ENCODE results near the gene RBBP8.

DNA sequence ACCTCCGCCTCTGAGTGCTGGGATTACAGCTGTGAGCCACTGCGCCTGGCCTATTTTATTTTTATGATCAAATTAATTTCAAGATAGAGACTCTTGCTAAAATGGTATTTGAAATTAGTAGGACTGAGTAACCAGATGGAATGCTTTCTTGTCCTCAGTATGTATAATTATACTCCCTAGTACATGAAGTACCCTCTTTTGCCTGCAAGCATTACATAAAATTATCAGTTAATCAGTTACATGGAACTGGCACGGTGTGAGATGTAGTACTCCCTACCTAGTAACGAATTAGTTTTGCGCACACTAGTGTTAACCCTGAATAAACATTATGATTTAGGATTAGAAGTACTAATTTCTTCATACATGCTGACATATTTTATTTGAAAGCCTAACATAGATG, 41.6 kb downstream of the RBBP8 start:
- TF ChIP-seq, protein P1, sequence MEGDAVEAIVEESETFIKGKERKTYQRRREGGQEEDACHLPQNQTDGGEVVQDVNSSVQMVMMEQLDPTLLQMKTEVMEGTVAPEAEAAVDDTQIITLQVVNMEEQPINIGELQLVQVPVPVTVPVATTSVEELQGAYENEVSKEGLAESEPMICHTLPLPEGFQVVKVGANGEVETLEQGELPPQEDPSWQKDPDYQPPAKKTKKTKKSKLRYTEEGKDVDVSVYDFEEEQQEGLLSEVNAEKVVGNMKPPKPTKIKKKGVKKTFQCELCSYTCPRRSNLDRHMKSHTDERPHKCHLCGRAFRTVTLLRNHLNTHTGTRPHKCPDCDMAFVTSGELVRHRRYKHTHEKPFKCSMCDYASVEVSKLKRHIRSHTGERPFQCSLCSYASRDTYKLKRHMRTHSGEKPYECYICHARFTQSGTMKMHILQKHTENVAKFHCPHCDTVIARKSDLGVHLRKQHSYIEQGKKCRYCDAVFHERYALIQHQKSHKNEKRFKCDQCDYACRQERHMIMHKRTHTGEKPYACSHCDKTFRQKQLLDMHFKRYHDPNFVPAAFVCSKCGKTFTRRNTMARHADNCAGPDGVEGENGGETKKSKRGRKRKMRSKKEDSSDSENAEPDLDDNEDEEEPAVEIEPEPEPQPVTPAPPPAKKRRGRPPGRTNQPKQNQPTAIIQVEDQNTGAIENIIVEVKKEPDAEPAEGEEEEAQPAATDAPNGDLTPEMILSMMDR (IDR thresholded peaks at IDR 0.05), result no peak
- TF ChIP-seq TEAD4 (CRISPR knock-in tag; IDR thresholded peaks at IDR 0.05), result no peak
- no peak for TF ChIP-seq SP1 (CRISPR knock-in tag; conservative IDR thresholded peaks at IDR 0.05)
- TF ChIP-seq ESRRA (CRISPR knock-in tag; IDR thresholded peaks at IDR 0.05; ENCODE audit: borderline replicate concordance), result no peak
- no peak for TF ChIP-seq NR2C2 (CRISPR knock-in tag; IDR thresholded peaks at IDR 0.05)
- no peak for TF ChIP-seq ELF4 (CRISPR knock-in tag; IDR thresholded peaks at IDR 0.05; ENCODE audit: low read depth)
- TF ChIP-seq, protein P2, sequence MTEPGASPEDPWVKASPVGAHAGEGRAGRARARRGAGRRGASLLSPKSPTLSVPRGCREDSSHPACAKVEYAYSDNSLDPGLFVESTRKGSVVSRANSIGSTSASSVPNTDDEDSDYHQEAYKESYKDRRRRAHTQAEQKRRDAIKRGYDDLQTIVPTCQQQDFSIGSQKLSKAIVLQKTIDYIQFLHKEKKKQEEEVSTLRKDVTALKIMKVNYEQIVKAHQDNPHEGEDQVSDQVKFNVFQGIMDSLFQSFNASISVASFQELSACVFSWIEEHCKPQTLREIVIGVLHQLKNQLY (CRISPR knock-in tag; IDR thresholded peaks at IDR 0.05), result no peak
- TF ChIP-seq, protein P3, sequence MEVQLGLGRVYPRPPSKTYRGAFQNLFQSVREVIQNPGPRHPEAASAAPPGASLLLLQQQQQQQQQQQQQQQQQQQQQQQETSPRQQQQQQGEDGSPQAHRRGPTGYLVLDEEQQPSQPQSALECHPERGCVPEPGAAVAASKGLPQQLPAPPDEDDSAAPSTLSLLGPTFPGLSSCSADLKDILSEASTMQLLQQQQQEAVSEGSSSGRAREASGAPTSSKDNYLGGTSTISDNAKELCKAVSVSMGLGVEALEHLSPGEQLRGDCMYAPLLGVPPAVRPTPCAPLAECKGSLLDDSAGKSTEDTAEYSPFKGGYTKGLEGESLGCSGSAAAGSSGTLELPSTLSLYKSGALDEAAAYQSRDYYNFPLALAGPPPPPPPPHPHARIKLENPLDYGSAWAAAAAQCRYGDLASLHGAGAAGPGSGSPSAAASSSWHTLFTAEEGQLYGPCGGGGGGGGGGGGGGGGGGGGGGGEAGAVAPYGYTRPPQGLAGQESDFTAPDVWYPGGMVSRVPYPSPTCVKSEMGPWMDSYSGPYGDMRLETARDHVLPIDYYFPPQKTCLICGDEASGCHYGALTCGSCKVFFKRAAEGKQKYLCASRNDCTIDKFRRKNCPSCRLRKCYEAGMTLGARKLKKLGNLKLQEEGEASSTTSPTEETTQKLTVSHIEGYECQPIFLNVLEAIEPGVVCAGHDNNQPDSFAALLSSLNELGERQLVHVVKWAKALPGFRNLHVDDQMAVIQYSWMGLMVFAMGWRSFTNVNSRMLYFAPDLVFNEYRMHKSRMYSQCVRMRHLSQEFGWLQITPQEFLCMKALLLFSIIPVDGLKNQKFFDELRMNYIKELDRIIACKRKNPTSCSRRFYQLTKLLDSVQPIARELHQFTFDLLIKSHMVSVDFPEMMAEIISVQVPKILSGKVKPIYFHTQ (CRISPR knock-in tag; IDR thresholded peaks at IDR 0.05), result no peak
- TF ChIP-seq, protein P4, sequence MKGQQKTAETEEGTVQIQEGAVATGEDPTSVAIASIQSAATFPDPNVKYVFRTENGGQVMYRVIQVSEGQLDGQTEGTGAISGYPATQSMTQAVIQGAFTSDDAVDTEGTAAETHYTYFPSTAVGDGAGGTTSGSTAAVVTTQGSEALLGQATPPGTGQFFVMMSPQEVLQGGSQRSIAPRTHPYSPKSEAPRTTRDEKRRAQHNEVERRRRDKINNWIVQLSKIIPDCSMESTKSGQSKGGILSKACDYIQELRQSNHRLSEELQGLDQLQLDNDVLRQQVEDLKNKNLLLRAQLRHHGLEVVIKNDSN (CRISPR knock-in tag; IDR thresholded peaks at IDR 0.05), result no peak
- no peak for TF ChIP-seq SMAD3 (CRISPR knock-in tag; IDR thresholded peaks at IDR 0.05; ENCODE audit: borderline replicate concordance)
- TF ChIP-seq ZNF317 (CRISPR knock-in tag; IDR thresholded peaks at IDR 0.05; ENCODE audit: borderline replicate concordance, low read depth), result no peak
- TF ChIP-seq JUN (CRISPR knock-in tag; IDR thresholded peaks at IDR 0.05), result no peak
